GM12873 (cell line): ENCODE results near the gene MGAT5B.

Experiments used
- TF ChIP-seq, protein P1 (sequence below): IDR thresholded peaks from 2 replicates; pipeline ENCODE4 v1.5.1; 2012; ENCODE audit warnings: low read depth, mild to moderate bottlenecking, moderate library complexity, low read length, control low read depth; ENCODE audit not compliant: insufficient read depth; ENCODE audit errors: missing control alignments

Gene MGAT5B

GRCh38 chr17:76899414-76899813 is 31.2 kb downstream of the MGAT5B start:
- TF ChIP-seq, protein P1, sequence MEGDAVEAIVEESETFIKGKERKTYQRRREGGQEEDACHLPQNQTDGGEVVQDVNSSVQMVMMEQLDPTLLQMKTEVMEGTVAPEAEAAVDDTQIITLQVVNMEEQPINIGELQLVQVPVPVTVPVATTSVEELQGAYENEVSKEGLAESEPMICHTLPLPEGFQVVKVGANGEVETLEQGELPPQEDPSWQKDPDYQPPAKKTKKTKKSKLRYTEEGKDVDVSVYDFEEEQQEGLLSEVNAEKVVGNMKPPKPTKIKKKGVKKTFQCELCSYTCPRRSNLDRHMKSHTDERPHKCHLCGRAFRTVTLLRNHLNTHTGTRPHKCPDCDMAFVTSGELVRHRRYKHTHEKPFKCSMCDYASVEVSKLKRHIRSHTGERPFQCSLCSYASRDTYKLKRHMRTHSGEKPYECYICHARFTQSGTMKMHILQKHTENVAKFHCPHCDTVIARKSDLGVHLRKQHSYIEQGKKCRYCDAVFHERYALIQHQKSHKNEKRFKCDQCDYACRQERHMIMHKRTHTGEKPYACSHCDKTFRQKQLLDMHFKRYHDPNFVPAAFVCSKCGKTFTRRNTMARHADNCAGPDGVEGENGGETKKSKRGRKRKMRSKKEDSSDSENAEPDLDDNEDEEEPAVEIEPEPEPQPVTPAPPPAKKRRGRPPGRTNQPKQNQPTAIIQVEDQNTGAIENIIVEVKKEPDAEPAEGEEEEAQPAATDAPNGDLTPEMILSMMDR: no peak

DNA sequence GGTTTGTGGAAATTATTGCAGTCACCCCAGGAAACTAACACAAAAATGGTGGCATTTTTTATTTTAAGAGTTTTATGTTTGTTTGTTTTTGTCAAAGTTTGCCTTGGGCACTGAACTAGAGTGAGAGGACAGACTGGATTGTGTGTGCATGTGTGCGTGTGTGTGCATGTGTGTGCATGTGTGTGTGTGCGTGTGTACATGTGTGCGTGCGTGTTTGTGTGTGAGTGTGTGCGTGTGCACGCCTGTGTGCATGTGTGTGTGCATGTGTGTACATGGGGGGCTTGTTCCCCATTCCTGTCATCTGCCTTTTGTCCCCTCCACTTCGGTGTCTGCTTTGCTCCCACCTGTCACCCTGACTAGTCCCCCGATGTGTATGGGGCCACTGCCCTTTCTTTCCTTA is 32.5 kb downstream of the MGAT5B start:
- TF ChIP-seq, protein P1: no peak

DNA sequence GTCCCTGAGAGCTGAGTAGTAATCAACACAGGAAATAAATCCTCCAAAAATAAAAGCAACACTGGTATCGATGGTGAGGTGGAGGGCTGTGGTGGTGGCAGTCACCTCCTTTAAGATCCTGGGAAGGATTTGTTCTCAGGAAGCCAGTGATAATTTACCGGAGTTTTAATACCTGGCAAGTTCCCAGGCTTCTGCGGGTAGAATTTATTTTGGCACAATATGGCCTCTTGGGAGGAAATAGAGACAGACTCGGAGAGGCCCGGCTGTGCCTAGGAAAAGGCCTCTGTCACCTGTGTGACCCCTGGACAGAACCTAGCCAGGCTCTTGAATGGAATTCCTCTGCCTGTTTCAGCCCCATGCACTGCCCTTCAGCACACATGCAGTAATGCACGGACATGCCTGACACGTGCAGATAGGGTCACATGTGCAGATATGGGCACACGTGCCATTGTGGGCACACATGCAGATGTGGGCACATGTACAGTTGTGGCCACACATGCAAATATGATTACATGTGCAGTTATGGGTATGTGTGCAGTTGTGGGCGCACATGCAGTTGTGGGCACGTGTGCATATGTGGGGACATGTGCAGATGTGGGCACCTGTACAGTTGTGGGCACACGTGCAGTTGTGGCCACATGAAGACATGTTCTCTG is 33.5 kb downstream of the MGAT5B start:
- TF ChIP-seq, protein P1: no peak

DNA sequence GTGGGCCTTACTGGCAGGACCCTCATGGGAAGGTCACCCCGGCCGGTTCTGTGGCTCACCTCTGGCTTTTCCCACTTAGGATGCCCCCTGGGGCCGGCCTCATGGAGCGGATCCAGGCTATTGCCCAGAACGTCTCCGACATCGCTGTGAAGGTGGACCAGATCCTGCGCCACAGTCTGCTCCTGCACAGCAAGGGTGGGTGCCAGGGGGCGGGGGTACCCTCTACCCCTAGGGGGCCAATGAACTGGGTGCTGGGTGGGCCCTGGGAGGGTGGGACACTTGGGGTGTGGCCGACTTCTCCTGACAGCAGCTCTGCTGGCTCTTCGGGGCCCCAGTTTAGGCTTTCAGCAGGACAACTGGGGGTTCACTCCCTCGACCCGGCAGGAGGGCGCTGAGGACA is 34.3 kb downstream of the MGAT5B start:
- TF ChIP-seq, protein P1: no peak

DNA sequence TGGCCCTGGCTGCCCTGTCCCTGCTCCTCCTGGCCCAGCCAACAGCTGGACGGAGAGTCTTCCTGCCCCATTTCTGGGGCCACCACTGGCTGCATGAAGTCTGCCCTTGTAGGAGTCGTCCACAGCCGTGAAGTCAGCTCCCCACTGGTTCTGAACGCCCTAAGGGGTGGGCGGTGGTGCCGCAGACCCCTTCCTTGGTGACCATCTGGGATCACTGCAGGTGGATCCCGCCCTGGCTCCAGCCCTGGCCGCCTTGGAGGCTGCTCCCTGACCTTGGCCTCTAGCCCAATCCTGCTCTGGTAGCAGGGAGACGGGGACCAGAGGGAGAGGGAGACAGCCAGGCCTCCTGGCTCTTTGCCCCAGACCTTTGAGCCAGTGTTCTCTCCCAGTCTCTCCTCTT is 35.4 kb downstream of the MGAT5B start:
- TF ChIP-seq, protein P1: no peak

GRCh38 chr17:76904116-76904515 is 35.9 kb downstream of the MGAT5B start:
- TF ChIP-seq, protein P1: no peak

- TF ChIP-seq, protein P1: no peak
Observed at GRCh38 chr17:76905036-76905435, 36.8 kb downstream of the MGAT5B start.
